ENCODE results near the gene NRCAM.

Gene NRCAM

DNA sequence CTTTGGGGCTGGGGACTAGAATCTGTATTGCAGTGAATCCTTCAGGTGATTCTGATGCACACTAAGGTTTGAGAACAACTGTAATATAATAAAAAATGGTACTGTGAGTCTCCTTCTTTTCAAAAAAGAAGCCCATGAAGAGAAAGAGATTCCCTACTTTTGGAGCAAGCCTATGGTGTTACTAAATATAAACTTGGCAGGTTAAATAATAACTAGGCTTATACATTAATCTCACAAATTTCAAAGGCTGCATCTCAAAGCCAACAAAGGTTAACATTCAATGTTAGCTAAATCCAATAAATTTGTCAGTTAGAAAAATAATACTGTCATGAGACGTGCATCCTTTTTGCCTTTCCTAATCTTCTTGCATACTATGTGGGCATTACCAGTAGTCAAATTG, 166.4 kb downstream of the NRCAM start:
- no peak overlapping the region for H3K27ac ChIP-seq
- CTCF ChIA-PET = interaction anchor here (0.6 kb wide), 1 partner anchor 11 kb away, joined by 3 read pairs; no protein-coding TSS in a partner anchor
- TF ChIP-seq, protein P1, sequence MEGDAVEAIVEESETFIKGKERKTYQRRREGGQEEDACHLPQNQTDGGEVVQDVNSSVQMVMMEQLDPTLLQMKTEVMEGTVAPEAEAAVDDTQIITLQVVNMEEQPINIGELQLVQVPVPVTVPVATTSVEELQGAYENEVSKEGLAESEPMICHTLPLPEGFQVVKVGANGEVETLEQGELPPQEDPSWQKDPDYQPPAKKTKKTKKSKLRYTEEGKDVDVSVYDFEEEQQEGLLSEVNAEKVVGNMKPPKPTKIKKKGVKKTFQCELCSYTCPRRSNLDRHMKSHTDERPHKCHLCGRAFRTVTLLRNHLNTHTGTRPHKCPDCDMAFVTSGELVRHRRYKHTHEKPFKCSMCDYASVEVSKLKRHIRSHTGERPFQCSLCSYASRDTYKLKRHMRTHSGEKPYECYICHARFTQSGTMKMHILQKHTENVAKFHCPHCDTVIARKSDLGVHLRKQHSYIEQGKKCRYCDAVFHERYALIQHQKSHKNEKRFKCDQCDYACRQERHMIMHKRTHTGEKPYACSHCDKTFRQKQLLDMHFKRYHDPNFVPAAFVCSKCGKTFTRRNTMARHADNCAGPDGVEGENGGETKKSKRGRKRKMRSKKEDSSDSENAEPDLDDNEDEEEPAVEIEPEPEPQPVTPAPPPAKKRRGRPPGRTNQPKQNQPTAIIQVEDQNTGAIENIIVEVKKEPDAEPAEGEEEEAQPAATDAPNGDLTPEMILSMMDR (conservative IDR thresholded peaks at IDR 0.05; ENCODE audit: low read depth) = no peak
- no peak for DNase-seq (ENCODE audit: low spot score)
- POLR2A ChIA-PET (ENCODE audit: low non-redundant PET) = no interaction called here

DNA sequence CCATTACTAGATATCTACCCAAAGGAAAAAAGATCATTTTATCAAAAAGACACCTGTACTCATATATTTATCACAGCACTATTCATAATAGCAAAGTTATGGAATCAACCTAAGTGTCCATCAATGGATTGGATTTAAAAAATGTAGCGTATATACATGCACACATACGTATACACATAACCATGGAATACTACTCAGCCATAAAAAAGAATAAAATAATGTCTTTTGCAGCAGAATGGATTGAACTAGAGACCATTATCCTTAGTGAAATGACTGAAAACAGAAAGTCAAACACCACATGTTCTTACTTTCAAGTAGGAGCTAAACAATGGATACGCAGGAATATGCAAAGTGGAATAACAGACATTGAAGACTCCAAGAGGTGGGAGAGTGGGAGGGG, 168.4 kb downstream of the NRCAM start:
- ChIA-PET POLR2A (ENCODE audit: low non-redundant PET) (no interaction called here), CTCF (no interaction called here)
- TF ChIP-seq, protein P1 (conservative IDR thresholded peaks at IDR 0.05; ENCODE audit: low read depth) = no peak
- H3K27ac ChIP-seq = no peak overlapping the region
- no peak for DNase-seq (ENCODE audit: low spot score)

DNA sequence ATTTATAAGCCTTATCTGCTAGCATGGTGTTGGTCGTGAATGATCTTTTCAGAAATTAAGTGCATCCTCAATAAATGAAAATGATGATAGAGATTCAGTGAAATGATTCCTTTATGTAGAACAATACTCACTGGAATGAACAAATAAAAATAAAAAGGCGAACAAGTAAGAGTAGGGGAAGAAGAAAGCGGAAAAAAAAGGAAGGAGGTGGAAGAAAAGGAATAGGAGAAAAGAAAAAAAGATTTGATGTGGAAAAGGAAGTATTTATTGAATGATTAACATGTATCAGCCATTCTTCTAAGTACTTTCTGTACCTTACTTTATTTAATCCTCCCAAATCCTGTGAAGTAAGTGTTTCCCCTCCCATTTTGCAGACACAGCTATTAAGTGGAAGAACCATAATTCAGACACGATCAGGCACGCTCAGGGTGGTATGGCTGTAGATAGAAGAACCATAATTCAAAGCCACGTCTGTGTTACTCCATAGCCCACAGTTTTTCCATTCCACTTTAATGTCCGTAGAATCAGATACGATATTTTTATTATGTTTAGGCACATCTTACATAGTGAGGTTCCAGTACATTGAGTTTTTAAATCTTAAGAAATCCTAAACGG, 169.8 kb downstream of the NRCAM start:
- TF ChIP-seq, protein P1 (conservative IDR thresholded peaks at IDR 0.05; ENCODE audit: low read depth) = no peak
- no peak for DNase-seq (ENCODE audit: low spot score)
- POLR2A ChIA-PET (ENCODE audit: low non-redundant PET) = no interaction called here
- H3K27ac ChIP-seq = no peak overlapping the region
- CTCF ChIA-PET = no interaction called here

DNA sequence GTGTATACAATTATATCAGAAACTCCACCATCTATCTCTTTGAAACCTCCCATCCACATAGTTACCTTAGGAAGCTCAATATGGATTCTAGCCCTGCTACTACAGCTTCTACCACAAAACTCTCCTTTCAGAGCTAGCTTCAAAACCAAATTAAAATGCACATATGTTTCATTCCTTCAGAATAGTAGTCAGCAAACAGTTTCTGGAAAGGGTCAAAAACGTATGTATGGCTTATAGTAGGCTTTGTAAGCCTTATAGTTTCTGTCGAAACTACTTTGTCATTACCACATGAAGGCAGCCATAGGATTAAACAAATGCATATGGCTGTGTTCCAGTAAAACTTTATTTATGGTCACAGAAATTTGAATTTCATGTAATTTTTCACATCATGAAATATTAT, 170.5 kb downstream of the NRCAM start:
- CTCF ChIA-PET = no interaction called here
- DNase-seq (ENCODE audit: low spot score) = no peak
- TF ChIP-seq, protein P1 (conservative IDR thresholded peaks at IDR 0.05; ENCODE audit: low read depth) = no peak
- POLR2A ChIA-PET (ENCODE audit: low non-redundant PET) = no interaction called here
- H3K27ac ChIP-seq = no peak overlapping the region

DNA sequence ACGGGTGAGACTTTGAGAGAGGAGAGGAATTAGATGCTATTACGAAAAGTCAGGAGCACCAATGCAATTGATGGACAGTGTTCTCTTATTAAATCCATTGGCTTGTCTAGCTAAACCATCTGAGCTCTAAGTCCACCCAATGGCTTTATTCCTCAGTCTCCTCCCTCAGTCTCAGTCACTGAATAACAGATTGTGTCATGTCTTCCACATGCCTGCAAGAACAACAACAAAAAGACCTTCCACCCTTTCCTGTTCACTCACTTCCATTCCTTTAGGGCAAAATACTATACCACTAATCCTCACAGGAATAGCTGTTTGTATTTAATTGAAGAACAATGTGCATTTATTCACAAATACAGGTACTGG, 171.2 kb downstream of the NRCAM start:
- DNase-seq (ENCODE audit: low spot score) = no peak
- no peak overlapping the region for H3K27ac ChIP-seq
- POLR2A ChIA-PET (ENCODE audit: low non-redundant PET) = no interaction called here
- CTCF ChIA-PET = no interaction called here
- TF ChIP-seq, protein P1 (conservative IDR thresholded peaks at IDR 0.05; ENCODE audit: low read depth) = no peak

DNA sequence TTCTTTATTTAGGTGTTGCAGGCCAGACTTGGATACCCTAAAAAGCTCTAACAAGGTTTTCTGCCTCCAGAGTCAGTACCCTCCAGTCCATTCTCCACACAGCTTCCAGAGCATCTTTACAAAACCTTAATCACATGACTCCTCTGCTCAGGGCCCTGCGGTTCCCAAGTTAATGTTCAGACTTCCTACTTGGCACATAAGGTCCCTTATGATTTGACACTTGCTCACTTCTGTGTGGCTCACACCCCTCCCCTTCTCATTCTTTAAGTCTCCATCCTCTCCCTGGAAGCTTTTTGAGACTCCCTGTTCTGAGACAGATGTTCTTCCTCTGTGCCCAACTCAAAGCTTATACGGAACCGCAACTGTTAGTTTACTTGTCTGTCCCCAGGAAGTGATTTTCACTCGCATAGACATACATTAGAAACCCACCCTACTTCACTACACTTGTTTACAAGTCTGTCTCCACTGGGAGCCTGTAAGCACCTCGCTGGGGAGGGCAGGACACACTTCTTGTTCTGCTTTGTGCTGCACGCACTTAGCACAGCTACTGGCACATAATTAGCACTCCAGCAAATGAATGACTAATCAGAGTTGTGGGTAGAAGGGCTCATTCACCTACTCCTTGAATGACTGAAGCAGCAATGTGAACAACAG, 171.8 kb downstream of the NRCAM start:
- TF ChIP-seq, protein P1 (conservative IDR thresholded peaks at IDR 0.05; ENCODE audit: low read depth) = no peak
- no peak overlapping the region for H3K27ac ChIP-seq
- POLR2A ChIA-PET (ENCODE audit: low non-redundant PET) = no interaction called here
- no peak for DNase-seq (ENCODE audit: low spot score)
- CTCF ChIA-PET = no interaction called here

Data from RWPE1 (cell line).